ENCODE measurements around the gene RBM3.

Gene RBM3

GRCh38 chrX:48578661-48579128 is 4.4 kb downstream of the RBM3 start:
- DNase-seq (ENCODE audit: low spot score), result peak; percentile 22

DNA sequence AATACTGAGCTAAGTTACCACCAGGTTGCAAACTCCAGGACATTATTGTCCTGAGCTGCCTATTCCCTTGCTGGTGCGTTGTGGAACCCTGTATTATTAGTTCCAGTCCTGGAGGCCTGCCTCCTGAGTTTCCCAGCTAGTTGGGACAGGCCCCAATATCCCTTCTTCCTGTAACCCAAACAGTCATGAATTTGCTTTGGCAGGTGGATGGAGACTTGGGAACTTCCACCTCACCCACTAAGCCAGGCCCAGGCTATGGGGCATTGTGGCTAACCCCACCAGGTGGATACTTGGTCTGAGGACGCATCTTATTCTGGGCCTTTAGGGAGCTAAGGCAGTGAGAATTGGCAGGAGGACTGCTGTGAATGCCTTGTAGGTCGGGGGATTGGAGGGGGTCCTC is 5.0 kb downstream of the RBM3 start:
- DNase-seq (ENCODE audit: low spot score), result no peak

- DNase-seq (ENCODE audit: low spot score), result no peak
Measured at GRCh38 chrX:48580662-48581061, 6.4 kb downstream of the RBM3 start.

DNA sequence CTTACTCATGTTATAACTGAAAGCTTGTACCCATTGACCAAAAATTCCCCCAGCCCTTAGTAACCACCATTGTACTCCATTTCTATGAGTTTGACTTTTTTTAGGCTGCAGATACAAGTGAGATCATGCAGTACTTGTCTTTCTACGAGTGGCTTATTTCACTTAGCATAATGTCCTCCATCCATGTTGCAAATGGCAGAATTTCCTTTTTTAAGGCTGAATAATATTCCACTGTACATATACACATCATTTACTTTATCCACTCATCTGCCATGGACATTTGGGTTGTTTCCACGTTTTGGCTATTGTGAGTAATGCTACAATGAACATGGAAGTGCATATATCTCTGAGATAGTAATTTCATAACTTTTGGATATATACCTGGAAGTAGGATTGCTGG is 10.4 kb downstream of the RBM3 start:
- DNase-seq (ENCODE audit: low spot score), result no peak

- DNase-seq (ENCODE audit: low spot score), result no peak
Measured at GRCh38 chrX:48589482-48590162, 15.3 kb downstream of the RBM3 start.

DNA sequence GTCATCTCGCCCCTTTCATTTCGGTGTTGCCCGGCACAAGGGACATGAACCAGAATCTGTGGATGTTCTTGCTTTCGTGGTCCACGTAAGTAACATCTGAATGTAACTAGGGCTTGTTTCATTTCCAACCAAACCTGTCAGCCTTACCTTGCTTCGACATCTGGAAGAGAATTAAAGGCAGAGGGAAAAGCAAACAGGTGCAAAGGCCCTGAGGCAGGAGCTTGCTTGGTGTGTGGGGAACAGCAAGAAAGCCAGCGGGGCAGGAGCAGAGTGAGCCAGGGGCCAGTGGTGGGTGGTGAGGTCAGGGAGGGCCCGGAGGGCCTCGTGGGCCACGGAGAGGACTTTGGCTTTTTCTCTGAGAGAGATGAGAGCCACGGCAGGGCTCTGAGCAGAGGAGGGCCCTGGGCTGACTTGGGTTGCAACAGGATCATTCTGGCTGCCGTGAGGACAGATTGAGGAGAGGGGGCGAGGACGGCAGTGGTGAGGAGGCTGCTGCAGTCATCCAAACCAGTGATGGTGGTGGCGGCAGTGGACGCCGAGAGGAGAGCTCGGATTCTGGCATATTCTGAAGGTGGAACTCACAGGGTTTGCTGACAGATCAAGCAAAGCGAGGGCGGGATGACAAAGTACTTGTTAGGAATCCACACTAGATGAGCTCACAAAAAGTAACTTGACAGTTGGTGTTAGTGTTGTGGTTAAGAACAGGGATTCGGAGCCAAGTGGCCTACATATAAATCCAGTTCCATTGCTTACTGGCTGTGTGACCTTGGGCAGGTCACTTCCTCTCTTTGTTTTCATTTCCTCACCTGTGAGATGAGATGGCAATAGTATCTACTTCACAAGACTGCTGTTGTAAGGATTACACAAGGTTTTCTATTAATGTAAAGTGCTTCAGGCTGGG is 16.2 kb downstream of the RBM3 start:
- DNase-seq (ENCODE audit: low spot score), result no peak

DNA sequence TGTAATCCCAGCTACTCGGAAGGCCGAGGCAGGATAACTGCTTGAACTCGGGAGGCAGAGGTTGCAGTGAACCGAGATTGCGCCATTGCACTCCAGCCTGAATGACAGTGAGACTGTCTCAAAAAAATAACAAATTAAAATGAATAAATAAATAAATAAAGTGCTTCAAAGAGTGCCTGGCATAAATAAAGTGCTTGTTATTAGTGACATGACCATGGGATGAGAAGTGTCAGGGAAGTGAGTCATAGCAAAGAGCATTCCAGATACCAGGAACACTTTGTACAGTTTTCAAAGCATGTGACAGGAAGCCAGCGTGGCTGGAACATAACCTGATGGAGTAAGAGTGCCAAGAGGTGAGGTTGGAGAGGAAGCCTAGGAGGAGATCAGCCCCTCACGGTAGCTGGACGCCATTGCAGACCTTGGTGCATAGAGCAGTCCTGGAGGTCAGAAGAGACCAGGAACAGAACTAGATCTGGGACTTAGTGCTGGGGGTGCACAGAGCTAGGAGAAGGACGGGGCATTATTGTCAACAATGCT is 17.0 kb downstream of the RBM3 start:
- no peak for DNase-seq (ENCODE audit: low spot score)

GRCh38 chrX:48592971-48593370 is 18.7 kb downstream of the RBM3 start:
- no peak for DNase-seq (ENCODE audit: low spot score)

DNA sequence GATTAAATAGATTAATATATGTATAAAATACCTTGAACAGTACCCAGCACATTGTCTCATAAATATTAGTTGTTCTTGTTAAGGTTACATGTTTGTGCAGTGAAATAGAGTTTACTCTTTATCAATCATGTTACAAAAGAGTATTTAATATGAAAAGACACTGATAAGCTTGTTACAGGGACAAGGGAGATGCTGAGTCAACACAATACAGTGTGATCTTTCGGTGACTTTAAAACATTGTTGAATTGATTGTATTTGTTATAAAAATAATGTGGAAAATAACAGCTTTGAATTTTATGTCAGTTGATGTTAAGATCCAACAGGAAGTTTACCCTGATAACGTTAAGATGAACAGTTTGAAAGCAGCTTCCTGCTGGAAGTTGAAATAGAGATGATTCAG is 21.6 kb downstream of the RBM3 start:
- no peak for DNase-seq (ENCODE audit: low spot score)

DNA sequence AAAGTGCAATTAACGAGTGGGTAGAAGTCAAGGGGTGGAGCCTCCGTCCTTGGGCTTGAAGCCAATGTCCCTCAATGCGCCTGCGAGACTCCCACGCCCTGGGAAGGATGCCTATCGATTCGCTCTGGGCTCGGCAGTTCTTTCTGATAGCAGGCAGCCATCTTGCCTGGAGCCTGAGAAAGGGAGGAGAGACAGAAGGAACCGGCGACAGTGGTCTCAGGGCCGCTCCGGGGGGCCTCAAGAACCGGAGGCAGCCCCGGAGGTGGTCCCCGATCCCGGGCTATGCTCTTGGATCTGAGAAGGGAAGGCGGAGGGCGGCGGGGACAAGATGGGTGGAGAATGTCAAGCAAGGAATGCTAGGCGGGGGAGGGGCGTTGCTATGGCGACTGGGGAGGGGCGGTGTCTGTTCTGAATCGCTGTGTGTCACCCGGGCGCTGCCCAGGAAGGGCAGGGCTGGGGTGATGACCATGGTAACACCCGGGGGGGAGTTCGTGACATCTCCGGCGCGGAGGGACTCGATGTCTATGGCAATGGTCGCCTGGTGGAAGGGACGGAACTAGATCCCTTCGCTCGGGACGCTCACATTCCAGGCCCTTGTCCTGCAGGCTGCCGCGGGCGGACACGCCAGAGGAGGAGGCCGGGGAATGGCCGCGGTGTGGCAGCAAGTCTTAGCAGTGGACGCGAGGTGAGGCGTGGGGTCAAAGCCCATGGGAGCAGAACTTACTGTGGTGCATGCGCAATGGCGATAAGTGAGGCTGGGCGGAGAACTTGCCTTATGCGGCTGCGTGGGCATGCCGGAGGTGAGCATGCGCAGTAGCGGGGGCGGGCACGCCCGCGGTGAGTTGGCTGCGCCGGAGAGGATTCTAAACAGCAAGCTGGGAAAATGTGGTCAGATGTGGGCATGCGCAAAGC is 23.3 kb downstream of the RBM3 start, which contains the start of gene WDR13:
Gene WDR13, plus strand, starts transcription at position 140 of the 912 bp plus-strand sequence. Its CDS starts 505 bp downstream, at position 645.
- peak; percentile 89 for DNase-seq (ENCODE audit: low spot score)

DNA sequence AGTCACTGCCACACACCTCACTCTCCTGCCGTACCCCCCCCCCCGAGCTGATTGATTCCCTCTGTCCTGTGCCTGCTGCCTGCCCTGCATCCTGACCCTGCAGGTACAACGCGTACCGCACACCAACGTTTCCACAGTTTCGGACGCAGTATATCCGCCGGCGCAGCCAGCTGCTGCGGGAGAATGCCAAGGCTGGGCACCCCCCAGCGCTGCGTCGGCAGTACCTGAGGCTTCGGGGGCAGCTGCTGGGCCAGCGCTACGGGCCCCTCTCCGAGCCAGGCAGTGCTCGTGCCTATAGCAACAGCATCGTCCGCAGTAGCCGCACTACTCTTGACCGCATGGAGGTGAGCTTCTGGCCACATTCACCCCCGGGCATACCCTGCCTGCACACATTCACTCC is 24.3 kb downstream of the RBM3 start:
- DNase-seq (ENCODE audit: low spot score), result no peak

DNA sequence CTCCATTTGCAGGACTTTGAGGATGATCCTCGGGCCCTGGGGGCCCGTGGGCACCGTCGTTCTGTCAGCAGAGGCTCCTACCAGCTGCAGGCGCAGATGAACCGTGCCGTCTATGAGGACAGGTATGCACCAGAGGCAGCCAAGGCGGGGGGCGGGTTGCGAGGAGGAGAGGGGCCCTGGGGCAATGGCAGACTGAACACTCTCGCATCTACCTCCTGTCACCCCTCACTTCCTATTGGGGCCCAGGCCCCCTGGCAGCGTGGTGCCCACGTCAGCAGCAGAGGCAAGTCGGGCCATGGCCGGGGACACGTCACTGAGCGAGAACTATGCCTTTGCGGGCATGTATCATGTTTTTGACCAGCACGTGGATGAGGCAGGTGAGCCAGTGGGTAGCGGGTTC is 25.1 kb downstream of the RBM3 start:
- no peak for DNase-seq (ENCODE audit: low spot score)

GRCh38 chrX:48600226-48600625 is 25.9 kb downstream of the RBM3 start:
- DNase-seq (ENCODE audit: low spot score), result no peak

- no peak for DNase-seq (ENCODE audit: low spot score)
Measured at GRCh38 chrX:48601741-48602394, 27.6 kb downstream of the RBM3 start.

DNA sequence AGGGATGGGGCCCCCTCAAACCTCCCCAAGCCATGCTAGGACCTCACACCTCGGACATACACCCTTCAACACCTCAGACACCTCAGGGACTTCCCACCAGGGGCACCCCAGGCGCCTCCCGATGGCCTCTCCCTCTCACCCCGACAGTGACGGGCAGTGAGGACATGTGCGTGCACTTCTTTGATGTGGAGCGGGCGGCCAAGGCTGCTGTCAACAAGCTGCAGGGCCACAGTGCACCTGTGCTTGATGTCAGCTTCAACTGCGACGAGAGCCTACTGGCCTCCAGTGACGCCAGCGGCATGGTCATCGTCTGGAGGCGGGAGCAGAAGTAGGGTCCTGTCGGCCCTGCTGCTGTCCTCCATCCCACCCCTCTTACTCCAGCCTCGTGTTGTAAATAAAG is 30.4 kb downstream of the RBM3 start:
- no peak for DNase-seq (ENCODE audit: low spot score)

DNA sequence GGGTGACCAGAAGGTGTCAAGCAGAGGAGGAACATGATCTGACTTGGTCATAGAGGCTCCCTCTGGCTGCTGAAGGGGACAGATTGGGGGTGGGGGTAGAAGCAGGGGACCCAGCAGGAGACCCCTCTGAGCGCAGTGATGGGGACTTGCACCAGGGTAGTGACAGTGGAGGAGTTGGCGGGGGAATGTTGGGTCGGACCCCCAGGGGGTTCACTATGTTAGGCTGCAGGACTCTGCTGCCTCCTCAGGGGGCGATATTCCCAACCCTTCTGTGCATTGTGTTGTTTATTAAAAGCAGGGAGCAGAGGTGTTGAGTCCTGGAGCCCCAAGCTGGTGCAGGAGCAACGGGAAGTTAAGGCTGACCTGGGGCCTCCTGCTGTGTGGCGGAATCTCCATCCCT is 31.8 kb downstream of the RBM3 start:
- no peak for DNase-seq (ENCODE audit: low spot score)

- DNase-seq (ENCODE audit: low spot score), result no peak
Measured at GRCh38 chrX:48611703-48612102, 37.4 kb downstream of the RBM3 start.

GRCh38 chrX:48613502-48614160 is 39.3 kb downstream of the RBM3 start:
- DNase-seq (ENCODE audit: low spot score), result no peak

DNA sequence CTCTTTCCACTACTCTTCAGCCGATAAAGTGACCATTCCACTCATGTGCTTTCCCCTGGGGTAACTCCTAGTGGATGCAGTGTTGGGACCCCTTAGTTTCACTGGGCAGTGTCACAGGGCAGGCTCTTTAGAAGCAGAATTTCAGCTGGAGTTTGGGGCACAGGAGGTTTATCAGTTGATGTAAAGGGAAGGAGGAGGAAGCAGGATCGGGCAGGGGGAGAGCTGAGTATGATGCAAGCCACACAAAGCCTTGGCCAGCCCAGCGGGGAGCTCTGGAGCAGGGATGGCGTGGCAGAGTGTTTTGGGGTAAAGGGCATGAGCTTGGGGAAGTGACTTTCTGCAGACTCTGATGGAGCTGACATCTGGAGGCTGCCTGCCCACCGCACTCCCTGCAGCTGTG is 42.3 kb downstream of the RBM3 start:
- DNase-seq (ENCODE audit: low spot score), result no peak

DNA sequence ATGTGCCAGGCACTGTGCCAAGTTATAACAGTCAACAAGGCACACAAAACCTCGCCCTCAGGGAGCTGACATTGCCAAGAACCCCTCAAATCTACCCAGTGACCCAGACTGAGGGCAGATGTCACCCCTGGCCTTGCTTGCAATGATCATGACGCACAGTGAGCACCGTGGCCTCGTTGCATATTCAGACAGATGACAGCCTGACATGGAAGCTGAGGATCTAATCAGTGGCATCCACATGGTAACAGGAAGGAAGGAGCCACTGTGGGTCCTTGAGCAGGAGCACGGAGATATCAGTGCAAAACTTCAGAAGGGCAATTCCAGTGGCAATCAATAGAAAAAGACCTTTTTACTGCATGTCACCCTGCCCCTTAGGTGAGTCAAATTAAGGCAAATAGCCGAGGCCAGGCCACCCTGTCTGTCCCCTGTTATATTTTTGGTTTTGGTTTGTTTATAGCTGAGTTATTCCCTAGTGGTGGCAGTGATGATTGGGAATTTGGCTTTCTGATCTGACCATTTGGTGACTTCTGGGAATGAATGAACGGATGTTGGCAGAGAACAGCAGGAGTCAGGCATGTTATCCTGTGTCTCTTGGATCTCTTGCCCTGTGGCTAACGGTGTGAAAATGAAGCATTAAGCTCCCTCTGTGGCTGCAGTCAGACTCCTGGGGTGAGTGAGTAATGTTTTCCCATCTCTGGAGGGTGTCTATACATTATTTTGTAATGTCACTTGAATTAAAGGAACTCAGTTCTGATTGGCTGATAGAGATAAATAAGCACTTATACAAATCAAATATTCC is 43.5 kb downstream of the RBM3 start:
- no peak for DNase-seq (ENCODE audit: low spot score)

Measured in NAMALWA (cell line).